ENCODE data around the gene NKX2-8. TPM values are rescaled to one million over a fixed set of nuclear protein-coding genes. Genes with fewer than 3 reads are reported as not detected.

NKX2-8 gene
- 0.06 to 0.32 TPM (median 0.07 TPM) in 3 replicates for polyA plus RNA-seq
- polyA plus RNA-seq (2011; ENCODE audit: low read depth): 0.29 TPM
- 0.19 and 0.82 TPM in 2 replicates for polyA plus RNA-seq (2011; cell fraction: cytosol; rRNA removed)
- 0.18 and 0.41 TPM in 2 replicates for polyA plus RNA-seq (2011; cell fraction: nucleus; rRNA removed)
- polyA plus RNA-seq (2012; ENCODE audit: low replicate concordance): 0.51 and 0.61 TPM in 2 replicates
- 0.33 TPM in 1 of 3 replicates, not detected in the others for polyA minus RNA-seq
- polyA minus RNA-seq (2011; cell fraction: cytosol; rRNA and poly(A)+ RNA removed): not detected
- 0.78 TPM in 1 of 2 replicates, not detected in the other for polyA minus RNA-seq (2011; cell fraction: nucleus; rRNA and poly(A)+ RNA removed)

GRCh38 chr14:36582011-36582873 lies at the start of gene NKX2-8:
Gene NKX2-8 (minus strand): TSS chr14:36582614. CDS start chr14:36582389, 225 bp downstream.
- H3K27me3 ChIP-seq (ENCODE audit: control insufficient read depth, extremely low read depth, insufficient read depth, low read length): peaks cover 26% of the 10 kb centered on the region
- dilution Hi-C loops (cut with MboI; ENCODE audit: extremely low pct_ligation_motif_present, low sequenced_read_pairs): no loop called here
- no peaks in the 10 kb centered on the region for H4K20me1 ChIP-seq (ENCODE audit: control insufficient read depth, extremely low read depth, insufficient read depth, low read length)
- H3K4me3 ChIP-seq (ENCODE audit: control insufficient read depth in 2 of 3, extremely low read depth in 1 of 3, insufficient read depth in 2 of 3, low read depth in 1 of 3, low read length in 3 of 3): peak within 1 kb of the TSS; percentile 60 to 71 (median 71)
- no peak within 1 kb of the TSS for H3K9ac ChIP-seq (ENCODE audit: control insufficient read depth, extremely low read depth, insufficient read depth, low read length)
- no peaks in the 10 kb centered on the region for H3K9me1 ChIP-seq (ENCODE audit: control insufficient read depth, extremely low read depth, insufficient read depth, low read length)
- no peak for TF ChIP-seq CTCF (optimal IDR thresholded peaks at IDR 0.05 in 1 of 3, IDR thresholded peaks at IDR 0.05 in 1 of 3, conservative IDR thresholded peaks at IDR 0.05 in 1 of 3; ENCODE audit: extremely low read depth in 1 of 3, insufficient read depth in 2 of 3, low read length in 3 of 3)
- TF ChIP-seq EZH2 (IDR thresholded peaks at IDR 0.05; ENCODE audit: low read length): no peak
- peaks cover 2% of the 10 kb centered on the region for H3K4me1 ChIP-seq (ENCODE audit: control insufficient read depth, extremely low read depth, insufficient read depth, low read length)
- no peaks in the 10 kb centered on the region for H3K9me3 ChIP-seq (ENCODE audit: control insufficient read depth, low read depth, low read length)
- H3K4me2 ChIP-seq (ENCODE audit: control insufficient read depth, extremely low read depth, insufficient read depth, low read depth, low read length): peak within 1 kb of the TSS; percentile 85
- no peaks in the 10 kb centered on the region for H3K36me3 ChIP-seq (ENCODE audit: control insufficient read depth in 2 of 2, extremely low read depth in 1 of 2, insufficient read depth in 2 of 2, low read length in 2 of 2)
- no peaks in the 10 kb centered on the region for H3K79me2 ChIP-seq (ENCODE audit: control insufficient read depth, insufficient read depth, low read length)
- DNase-seq (ENCODE audit: low read depth, low spot score) (no peak), FAIRE-seq (no peak)
- peak within 1 kb of the TSS; percentile 92 for H2AFZ ChIP-seq (ENCODE audit: control insufficient read depth, low read length)
- H3K27ac ChIP-seq (ENCODE audit: control insufficient read depth, insufficient read depth, low read length): no peak within 1 kb of the TSS

DNA sequence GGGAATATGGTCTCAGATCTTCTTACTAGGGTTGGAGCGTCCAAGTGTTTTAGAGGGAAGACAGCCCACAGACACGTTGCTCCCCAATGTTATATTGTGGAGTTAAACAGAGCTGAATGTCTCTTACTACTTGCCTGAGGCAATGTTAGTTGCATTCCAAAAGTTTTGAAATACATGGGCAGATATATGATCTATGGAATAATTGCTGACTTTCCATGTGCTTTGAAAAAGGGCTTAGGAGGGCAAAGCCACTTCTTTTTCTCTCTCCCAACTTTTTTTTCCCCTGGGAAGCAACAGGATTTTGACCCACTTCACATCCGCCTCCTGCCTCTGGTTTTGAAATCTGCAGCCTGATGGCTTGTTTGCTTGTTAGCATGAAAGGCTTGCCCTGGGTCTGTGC lies 45.6 kb upstream of the NKX2-8 start:
- Histone ChIP-seq H3K79me2 (ENCODE audit: control insufficient read depth, insufficient read depth, low read length) (no peaks in the 10 kb centered on the region), H3K27me3 (ENCODE audit: control insufficient read depth, extremely low read depth, insufficient read depth, low read length) (no peaks in the 10 kb centered on the region), H3K9me1 (ENCODE audit: control insufficient read depth, extremely low read depth, insufficient read depth, low read length) (no peaks in the 10 kb centered on the region), H3K27ac (ENCODE audit: control insufficient read depth, insufficient read depth, low read length) (no peak overlapping the region), H3K9me3 (ENCODE audit: control insufficient read depth, low read depth, low read length) (no peaks in the 10 kb centered on the region), H3K4me2 (ENCODE audit: control insufficient read depth, extremely low read depth, insufficient read depth, low read depth, low read length) (no peak overlapping the region), H3K4me1 (ENCODE audit: control insufficient read depth, extremely low read depth, insufficient read depth, low read length) (no peaks in the 10 kb centered on the region), H2AFZ (ENCODE audit: control insufficient read depth, low read length) (no peak overlapping the region), H3K4me3 (ENCODE audit: control insufficient read depth in 2 of 3, extremely low read depth in 1 of 3, insufficient read depth in 2 of 3, low read depth in 1 of 3, low read length in 3 of 3) (no peak overlapping the region), H3K9ac (ENCODE audit: control insufficient read depth, extremely low read depth, insufficient read depth, low read length) (no peak overlapping the region), H3K36me3 (ENCODE audit: control insufficient read depth in 2 of 2, extremely low read depth in 1 of 2, insufficient read depth in 2 of 2, low read length in 2 of 2) (no peaks in the 10 kb centered on the region), H4K20me1 (ENCODE audit: control insufficient read depth, extremely low read depth, insufficient read depth, low read length) (no peaks in the 10 kb centered on the region)
- dilution Hi-C loops (cut with MboI; ENCODE audit: extremely low pct_ligation_motif_present, low sequenced_read_pairs): loop anchor here (25.0 kb wide), 2 partner anchors 309 to 484 kb away; no protein-coding TSS in a partner anchor
- FAIRE-seq (no peak), DNase-seq (ENCODE audit: low read depth, low spot score) (no peak)
- TF ChIP-seq EZH2 (IDR thresholded peaks at IDR 0.05; ENCODE audit: low read length) (no peak), CTCF (optimal IDR thresholded peaks at IDR 0.05 in 1 of 3, IDR thresholded peaks at IDR 0.05 in 1 of 3, conservative IDR thresholded peaks at IDR 0.05 in 1 of 3; ENCODE audit: extremely low read depth in 1 of 3, insufficient read depth in 2 of 3, low read length in 3 of 3) (no peak)

All from keratinocyte (primary cell).